Vagina (tissue), 2 donors: ENCODE data around the gene XKR7. TPM values are rescaled to one million over a fixed set of nuclear protein-coding genes. Genes with fewer than 3 reads are reported as not detected.

Experiments used
- DNase-seq, 2 donors: peaks; one replicate each; pipeline ENCODE4 v3.0.0-alpha.2; 2017; ENCODE audit errors: extremely low spot score in 2 of 2
- H3K27ac ChIP-seq: fragments of 200-600 bp; sonication (generic); one replicate; pipeline ENCODE4 v1.5.1; 2019
- H3K27me3 ChIP-seq: fragments of 200-600 bp; sonication (generic); one replicate; pipeline ENCODE4 v1.5.1; 2019
- H3K36me3 ChIP-seq, 2 donors: fragments of 200-600 bp; sonication (generic); one replicate each; pipeline ENCODE4 v1.5.1; 2017 to 2019
- H3K4me1 ChIP-seq: fragments of 200-600 bp; sonication (generic); one replicate; pipeline ENCODE4 v1.5.1; 2019
- H3K4me3 ChIP-seq, 2 donors: fragments of 200-600 bp; sonication (generic); 1 replicate in 1 of 2; 2 replicates in 1 of 2; pipeline ENCODE4 v1.5.1; 2016 to 2019
- H3K9me3 ChIP-seq: fragments of 200-600 bp; sonication (generic); one replicate; pipeline ENCODE4 v1.5.1; 2019
- CTCF ChIP-seq, 3 experiments: fragments of 450-650 bp in 2 of 3; fragments of 200-600 bp in 1 of 3; sonication (generic) in 1 of 3; IDR thresholded peaks; one replicate each; pipeline ENCODE4 v1.5.1; 2017 to 2019; ENCODE audit warnings: antibody characterized with exemption in 3 of 3, mild to moderate bottlenecking in 2 of 3, moderate library complexity in 2 of 3
- POLR2A ChIP-seq, 2 donors: fragments of 450-650 bp; IDR thresholded peaks; one replicate each; pipeline ENCODE4 v1.6.1; 2017; ENCODE audit warnings: antibody characterized with exemption in 2 of 2, mild to moderate bottlenecking in 2 of 2, moderate library complexity in 2 of 2
- POLR2AphosphoS5 ChIP-seq, 2 donors: sonication (generic); formaldehyde crosslinking; IDR thresholded peaks; one replicate each; pipeline ENCODE4 v1.9.0; 2017; ENCODE audit warnings: antibody characterized with exemption in 2 of 2, mild to moderate bottlenecking in 2 of 2, low read depth in 1 of 2; ENCODE audit not compliant: insufficient read depth in 1 of 2
- intact Hi-C: fragments of 100-400 bp; cut with DNase I; formaldehyde crosslinking; loops from one replicate; pipeline ENCODE4 v1.15.1; 2023
- total RNA-seq: library from RNA; depleted of rRNA; stranded (reverse); fragments of >200 nt; gene quantifications from one replicate; pipeline ENCODE4 v1.2.3, GENCODE V29; 2016

XKR7 gene
- total RNA-seq, 1 donor from 2014 or later = not detected

GRCh38 chr20:32007787-32008616 is 40.1 kb downstream of the XKR7 start:
- intact Hi-C loops = no loop called here
- no peaks in the 10 kb centered on the region for H3K9me3 ChIP-seq
- no peak for DNase-seq

GRCh38 chr20:32009564-32009963 is 41.6 kb downstream of the XKR7 start:
- Histone ChIP-seq H3K27me3 (no peaks in the 10 kb centered on the region), H3K27ac (no peak overlapping the region), H3K36me3 (no peaks in the 10 kb centered on the region), H3K4me3 (no peak overlapping the region), H3K9me3 (no peaks in the 10 kb centered on the region), H3K4me1 (no peaks in the 10 kb centered on the region)
- intact Hi-C loops = no loop called here
- TF ChIP-seq POLR2AphosphoS5 (IDR thresholded peaks at IDR 0.05; ENCODE audit: insufficient read depth in 1 of 2, low read depth in 1 of 2) = no peak
- no peak for TF ChIP-seq POLR2A (IDR thresholded peaks at IDR 0.05)
- no peak for TF ChIP-seq CTCF (IDR thresholded peaks at IDR 0.05)
- DNase-seq = no peak

More at GRCh38 chr20:32007787-32008616, 40.1 kb downstream of the XKR7 start:
- Histone ChIP-seq H3K4me3 (no peak overlapping the region), H3K27me3 (no peaks in the 10 kb centered on the region), H3K36me3 (no peaks in the 10 kb centered on the region), H3K27ac (no peak overlapping the region), H3K4me1 (no peaks in the 10 kb centered on the region)
- peak; percentile 22 to 59 for TF ChIP-seq POLR2AphosphoS5 (IDR thresholded peaks at IDR 0.05; ENCODE audit: insufficient read depth in 1 of 2, low read depth in 1 of 2)
- TF ChIP-seq POLR2A (IDR thresholded peaks at IDR 0.05) = no peak

- Histone ChIP-seq H3K4me1 (no peaks in the 10 kb centered on the region), H3K4me3 (peak within 1 kb of the TSS in 1 of 2 donors; percentile 27), H3K9me3 (no peaks in the 10 kb centered on the region), H3K27me3 (no peaks in the 10 kb centered on the region), H3K27ac (no peak within 1 kb of the TSS), H3K36me3 (no peaks in the 10 kb centered on the region)
- intact Hi-C loops = no loop called here
- TF ChIP-seq POLR2AphosphoS5 (IDR thresholded peaks at IDR 0.05; ENCODE audit: insufficient read depth in 1 of 2, low read depth in 1 of 2) (no peak), POLR2A (IDR thresholded peaks at IDR 0.05) (no peak), CTCF (IDR thresholded peaks at IDR 0.05) (no peak)
- no peak for DNase-seq
Observed at GRCh38 chr20:32010101-32010500, 42.1 kb downstream of the XKR7 start, which contains the start of gene CCM2L. Gene CCM2L (plus strand): TSS chr20:32010438. CDS start chr20:32010455, 17 bp downstream.

- no peak overlapping the region for H3K27ac ChIP-seq
- H3K4me1 ChIP-seq = no peaks in the 10 kb centered on the region
- intact Hi-C loops = no loop called here
- TF ChIP-seq POLR2AphosphoS5 (IDR thresholded peaks at IDR 0.05; ENCODE audit: insufficient read depth in 1 of 2, low read depth in 1 of 2) (no peak), CTCF (IDR thresholded peaks at IDR 0.05) (no peak), POLR2A (IDR thresholded peaks at IDR 0.05) (no peak)
- peak overlapping the region in 1 of 2 donors; percentile 27 for H3K4me3 ChIP-seq
- no peaks in the 10 kb centered on the region for H3K27me3 ChIP-seq
- H3K36me3 ChIP-seq = no peaks in the 10 kb centered on the region
- no peak for DNase-seq
- no peaks in the 10 kb centered on the region for H3K9me3 ChIP-seq
Observed at GRCh38 chr20:32010666-32011065, 42.7 kb downstream of the XKR7 start.

GRCh38 chr20:32012159-32012688 is 44.3 kb downstream of the XKR7 start:
- H3K27me3 ChIP-seq = no peaks in the 10 kb centered on the region
- no peaks in the 10 kb centered on the region for H3K9me3 ChIP-seq
- intact Hi-C loops = no loop called here
- no peak for DNase-seq
- no peaks in the 10 kb centered on the region for H3K36me3 ChIP-seq
- TF ChIP-seq CTCF (IDR thresholded peaks at IDR 0.05) = no peak
- no peak for TF ChIP-seq POLR2A (IDR thresholded peaks at IDR 0.05)
- no peak for TF ChIP-seq POLR2AphosphoS5 (IDR thresholded peaks at IDR 0.05; ENCODE audit: insufficient read depth in 1 of 2, low read depth in 1 of 2)
- peak overlapping the region in 1 of 2 donors; percentile 27 for H3K4me3 ChIP-seq
- no peaks in the 10 kb centered on the region for H3K4me1 ChIP-seq
- no peak overlapping the region for H3K27ac ChIP-seq
